NCI-H1417 (cell line): ENCODE results near the gene BLOC1S5.
A peak's percentile ranks its signal among the peaks of the same experiment; 100 is the strongest.
"Not testable (repeated sequence)": the region's sequence is repeated elsewhere in the genome, so short reads cannot be mapped to it uniquely, and the experiment has no call there.

Experiments
- DNase-seq, 3 experiments: peaks; one replicate each; lab custom pipeline; 2025; lab: John Stamatoyannopoulos, UW

The BLOC1S5 gene

DNA sequence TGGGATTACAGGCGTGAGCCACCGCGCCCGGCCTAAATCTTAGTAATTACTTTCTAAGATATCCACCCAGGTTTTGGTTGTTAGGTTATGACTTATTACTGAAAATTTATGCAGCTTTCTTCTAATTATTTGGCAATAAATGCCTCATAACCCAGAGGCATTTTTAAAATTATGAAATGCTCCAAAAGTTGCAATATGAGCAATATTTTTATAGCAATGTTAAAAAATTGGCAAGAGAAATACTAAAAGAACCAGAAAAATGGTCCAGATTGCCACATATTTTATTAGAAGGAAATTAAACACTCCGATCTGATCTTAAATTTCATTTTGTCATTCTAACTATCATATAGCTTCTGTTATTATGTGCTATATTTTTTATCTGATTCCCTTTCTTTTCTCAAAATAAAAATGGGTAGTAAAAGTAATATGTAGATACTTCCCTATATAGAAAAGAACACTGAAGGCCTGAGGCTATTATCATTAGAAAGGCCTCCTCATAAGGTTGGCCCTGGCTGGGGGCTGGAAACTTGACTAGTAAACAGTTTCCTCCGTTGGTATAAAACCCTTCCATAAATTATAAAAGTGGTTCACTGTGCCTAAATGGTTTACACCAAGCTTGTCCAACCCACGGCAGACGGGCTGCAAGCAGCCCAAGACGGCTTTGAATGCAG is 22.1 kb downstream of the BLOC1S5 start:
- DNase-seq: no peak

- not testable (repeated sequence) for DNase-seq
These were observed 30.1 kb downstream of the BLOC1S5 start for GRCh38 chr6:8034107-8034506.

GRCh38 chr6:8030920-8031319 is 33.3 kb downstream of the BLOC1S5 start:
- no peak for DNase-seq

DNA sequence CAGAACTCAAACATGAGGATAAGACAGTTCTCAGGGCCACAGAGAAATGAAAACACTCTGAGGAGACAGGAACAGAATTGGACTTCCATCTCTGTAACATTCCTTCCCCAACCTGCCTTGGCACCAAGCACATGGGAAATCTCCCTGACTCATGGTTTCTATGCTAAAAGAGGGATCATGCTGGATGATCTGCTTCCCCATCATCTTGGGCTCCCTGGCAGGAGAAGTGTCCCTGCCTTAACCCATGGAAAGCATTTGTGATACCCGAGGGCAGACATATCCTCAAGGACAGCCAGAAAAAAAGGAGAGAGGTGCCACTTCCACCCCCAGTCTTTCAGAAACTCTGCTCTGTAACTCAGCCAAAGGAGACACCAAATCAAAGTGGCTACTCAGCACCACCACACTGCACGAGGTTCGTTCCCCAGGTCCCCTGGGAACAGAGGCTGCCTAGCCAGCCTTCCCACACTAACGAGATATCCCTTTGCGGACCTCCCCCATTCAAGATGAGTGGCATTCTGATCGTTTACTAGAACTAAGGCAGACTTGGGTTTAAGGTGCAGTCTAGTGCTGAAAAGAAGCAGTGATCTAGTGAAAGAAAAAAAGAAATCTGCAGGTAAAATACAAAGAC is 34.8 kb downstream of the BLOC1S5 start:
- peak in 2 of 3 experiments; percentile 7 to 24 for DNase-seq

DNA sequence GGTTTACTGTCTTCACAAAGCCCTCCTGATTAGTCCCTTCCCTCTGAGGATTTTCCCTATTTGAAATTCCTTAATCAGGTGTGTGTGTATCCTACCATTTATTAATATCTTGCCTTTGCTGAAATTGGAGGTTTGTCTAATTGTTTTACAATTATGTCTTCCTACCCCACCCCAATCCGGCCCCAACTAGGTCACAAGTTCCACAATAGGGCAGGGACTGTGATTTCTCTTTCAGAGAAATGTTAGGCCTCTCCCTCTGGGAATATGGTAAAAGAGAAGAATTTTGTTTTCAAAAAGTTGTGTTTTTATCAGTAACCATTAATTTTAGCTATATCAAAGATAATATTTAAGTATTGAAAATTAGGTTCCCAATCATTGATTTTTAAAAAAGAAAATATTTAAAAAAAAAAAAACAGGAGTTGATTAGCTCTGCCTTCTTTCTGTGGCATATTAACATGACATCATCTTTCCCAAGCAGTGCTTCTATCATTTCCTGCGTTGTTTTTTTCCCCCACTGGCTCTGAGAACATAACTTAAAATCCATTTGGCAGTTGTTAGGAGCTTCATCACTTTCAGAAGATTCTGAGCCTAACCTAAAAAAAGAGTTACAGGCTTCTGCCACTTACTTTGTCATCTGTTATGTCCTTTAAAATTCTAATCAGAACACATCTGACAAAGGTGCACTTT is 36.1 kb downstream of the BLOC1S5 start:
- DNase-seq: no peak

GRCh38 chr6:8026800-8027199 is 37.4 kb downstream of the BLOC1S5 start:
- DNase-seq: no peak

GRCh38 chr6:8025191-8025590 is 39.0 kb downstream of the BLOC1S5 start:
- no peak for DNase-seq

DNA sequence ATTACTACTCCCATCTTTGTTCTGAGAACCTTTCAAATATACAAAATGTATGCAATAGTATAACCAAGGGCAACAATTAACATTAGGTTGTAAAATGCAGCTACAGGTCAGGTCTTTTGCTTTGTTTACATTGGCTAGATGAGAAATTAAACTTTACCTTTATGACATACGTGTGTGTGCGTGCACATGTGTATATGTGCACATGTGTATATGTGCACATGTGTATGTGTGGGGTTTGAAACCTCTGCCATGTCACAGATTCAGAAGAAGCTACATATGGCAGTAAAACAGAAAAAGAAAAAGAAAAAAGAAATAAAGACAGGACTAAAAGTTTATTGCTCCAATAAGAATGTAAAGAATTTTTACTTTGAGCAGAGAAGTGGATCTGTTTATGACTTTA is 40.6 kb downstream of the BLOC1S5 start:
- no peak for DNase-seq

DNA sequence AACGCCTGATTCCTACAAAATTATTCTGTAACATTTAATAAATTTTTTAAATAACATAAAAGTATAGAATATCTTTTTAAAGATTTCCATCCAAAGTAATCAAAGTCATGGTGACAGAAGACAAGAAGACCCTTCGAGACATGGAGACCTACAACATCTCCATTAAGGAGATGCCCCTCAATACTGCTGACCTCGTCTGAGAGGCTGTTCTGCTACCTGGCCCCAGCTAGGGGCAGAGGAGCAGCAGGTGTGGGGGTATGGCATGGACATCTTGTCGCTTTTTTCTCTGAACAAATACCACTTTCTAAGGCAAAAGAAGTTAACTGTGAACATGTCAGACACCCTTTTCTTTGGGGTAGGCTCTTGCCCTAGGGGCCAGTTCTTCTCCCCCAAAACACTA is 44.1 kb downstream of the BLOC1S5 start:
- no peak for DNase-seq

DNA sequence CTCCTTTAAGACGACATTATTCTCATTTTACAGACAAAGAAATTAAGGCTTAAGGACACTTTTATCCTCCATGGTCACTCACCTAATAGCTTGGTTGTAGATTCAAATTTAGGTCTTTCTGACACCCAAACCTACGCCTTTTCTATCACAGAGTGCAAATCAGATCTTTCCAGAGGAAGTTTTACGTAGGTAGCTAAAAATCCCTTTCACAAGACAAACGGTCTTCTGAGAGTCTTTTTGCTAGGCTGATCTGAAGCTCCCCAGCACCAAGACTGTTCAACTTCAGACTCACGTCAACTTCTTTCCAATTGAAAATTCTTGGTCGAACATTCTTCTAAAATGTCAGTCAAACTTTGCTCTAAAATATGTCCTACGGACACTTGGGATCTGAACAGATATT is 46.5 kb downstream of the BLOC1S5 start:
- no peak for DNase-seq

- no peak for DNase-seq
These were observed 46.9 kb downstream of the BLOC1S5 start for GRCh38 chr6:8017276-8017701.

DNA sequence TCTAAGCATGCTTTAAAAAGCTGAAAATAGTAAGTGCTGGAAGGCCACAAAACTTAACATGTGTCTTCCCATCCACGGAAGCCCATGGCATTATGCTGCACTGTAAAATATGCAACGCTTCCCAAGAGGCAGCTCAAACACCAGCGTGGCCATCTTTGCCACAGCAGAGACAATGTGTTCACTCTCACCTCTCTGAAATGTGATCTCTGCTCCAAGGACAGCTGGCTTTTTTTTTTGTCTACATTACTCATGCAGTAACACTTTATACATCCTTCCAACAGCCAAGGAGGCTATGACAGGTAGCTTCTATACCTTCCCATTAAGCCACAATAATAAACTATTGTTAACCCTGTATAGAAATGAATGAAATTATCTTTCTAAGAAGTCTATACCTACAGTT is 49.2 kb downstream of the BLOC1S5 start:
- peak in 1 of 3 experiments; percentile 45 for DNase-seq

DNA sequence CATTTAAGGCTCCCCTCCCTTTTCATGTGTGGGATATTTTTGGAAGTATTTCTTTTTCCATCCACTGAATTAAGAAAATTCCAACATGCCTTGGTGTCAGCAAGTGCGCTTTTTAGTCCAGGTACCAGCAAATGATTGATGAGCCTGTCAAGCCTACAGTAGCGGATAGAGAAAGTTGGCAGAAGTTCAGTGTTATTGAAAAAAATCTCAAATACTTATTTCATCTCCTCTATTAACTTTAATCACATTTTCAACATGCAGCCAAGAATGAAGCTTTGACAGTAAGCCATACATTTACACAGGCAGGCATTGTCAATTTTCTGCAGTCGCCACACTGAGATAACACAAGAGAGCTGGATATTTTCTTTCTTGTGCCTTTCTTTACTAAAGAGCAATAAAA is 50.4 kb downstream of the BLOC1S5 start:
- no peak for DNase-seq

- peak in 2 of 3 experiments; percentile 6 to 52 for DNase-seq
These were observed 58.0 kb downstream of the BLOC1S5 start for GRCh38 chr6:8006208-8006607.

DNA sequence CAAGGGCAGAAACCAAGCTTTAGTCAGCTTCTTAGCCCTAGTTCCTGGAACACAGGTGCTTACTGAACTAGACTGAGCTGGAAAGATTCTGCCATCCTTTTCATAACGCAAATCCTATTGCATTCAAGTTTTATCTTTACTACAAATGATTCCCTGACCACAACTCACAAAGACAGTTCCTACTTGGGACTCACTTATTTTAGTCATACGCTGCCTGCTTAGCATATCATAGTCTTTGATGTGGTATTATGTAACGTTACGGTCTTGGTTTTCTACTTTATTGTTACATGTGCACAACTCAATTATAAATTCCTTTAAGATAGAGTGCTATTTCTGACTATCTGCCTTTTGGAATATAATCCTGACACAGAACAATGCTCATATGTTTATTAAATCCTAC is 59.1 kb downstream of the BLOC1S5 start:
- DNase-seq: no peak

DNA sequence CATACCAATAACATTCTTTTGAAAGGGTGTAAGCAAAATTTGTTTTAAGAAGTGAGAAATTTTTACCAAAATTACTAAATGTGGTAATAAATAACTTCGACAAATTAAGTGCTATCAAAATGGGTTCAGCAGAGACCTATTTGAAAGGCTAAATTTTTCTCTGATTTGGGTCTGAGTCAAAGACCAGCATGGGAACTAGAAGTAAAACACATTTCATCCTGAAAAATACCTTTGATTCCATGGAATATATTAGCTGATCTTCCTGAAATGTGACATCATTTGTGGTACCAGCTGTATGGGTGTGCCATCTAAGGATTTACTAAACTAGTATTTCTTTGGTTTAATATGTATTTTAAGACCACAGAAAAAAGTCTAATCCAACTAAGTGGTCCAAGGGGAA is 63.6 kb downstream of the BLOC1S5 start:
- no peak for DNase-seq

DNA sequence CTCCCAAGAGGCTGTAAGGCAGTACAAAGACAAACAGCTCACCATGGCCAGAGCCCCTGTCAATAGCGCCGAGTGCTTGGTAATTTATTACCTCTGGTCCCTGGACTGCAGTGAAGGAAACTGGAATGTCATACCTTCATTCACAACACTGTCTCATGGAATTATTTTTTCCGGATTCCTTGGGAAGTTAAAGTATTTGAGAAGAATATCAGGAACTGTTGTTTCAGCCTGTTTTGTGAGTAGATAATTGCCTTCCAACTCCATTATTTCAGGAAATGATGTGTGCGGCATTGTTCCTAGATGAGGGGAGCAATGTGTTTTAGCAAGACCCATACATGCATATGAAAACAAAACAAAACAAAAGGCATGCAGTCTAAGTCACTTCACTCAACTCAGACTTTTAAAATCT is 64.0 kb downstream of the BLOC1S5 start:
- DNase-seq: no peak

GRCh38 chr6:7999201-7999600 is 65.0 kb downstream of the BLOC1S5 start:
- DNase-seq: no peak

GRCh38 chr6:7998103-7998725 is 66.0 kb downstream of the BLOC1S5 start:
- DNase-seq: no peak

- DNase-seq: no peak
These were observed 66.9 kb downstream of the BLOC1S5 start for GRCh38 chr6:7997286-7997685.

- no peak for DNase-seq
These were observed 67.6 kb downstream of the BLOC1S5 start for GRCh38 chr6:7996538-7997111.

- no peak for DNase-seq
These were observed 70.2 kb downstream of the BLOC1S5 start for GRCh38 chr6:7993952-7994351.
